CD4-positive, alpha-beta T cell treated with Interleukin-4 for 4 hours (primary cell): ENCODE data around the gene DNASE1L1.

Experiments used
- DNase-seq: peaks from one replicate; pipeline ENCODE4 v3.0.0-alpha.2; 2020

The DNASE1L1 gene

GRCh38 chrX:154365997-154366665, 42.9 kb downstream of the DNASE1L1 start:
- no peak for DNase-seq

GRCh38 chrX:154365052-154365600, 43.9 kb downstream of the DNASE1L1 start:
- DNase-seq, result no peak

- DNase-seq, result no peak
Measured at GRCh38 chrX:154363706-154364439, 45.2 kb downstream of the DNASE1L1 start.

GRCh38 chrX:154362085-154362742, 46.8 kb downstream of the DNASE1L1 start:
- no peak for DNase-seq

- DNase-seq, result no peak
Measured at GRCh38 chrX:154360155-154360713, 48.8 kb downstream of the DNASE1L1 start.

- DNase-seq, result no peak
Measured at GRCh38 chrX:154359362-154360154, 49.5 kb downstream of the DNASE1L1 start.

- DNase-seq, result no peak
Measured at GRCh38 chrX:154358829-154359228, 50.2 kb downstream of the DNASE1L1 start.

- DNase-seq, result no peak
Measured at GRCh38 chrX:154358011-154358410, 51.0 kb downstream of the DNASE1L1 start.

GRCh38 chrX:154357205-154357604, 51.8 kb downstream of the DNASE1L1 start:
- DNase-seq, result no peak

- DNase-seq, result no peak
Measured at GRCh38 chrX:154356596-154356995, 52.5 kb downstream of the DNASE1L1 start.

GRCh38 chrX:154355776-154356140, 53.3 kb downstream of the DNASE1L1 start:
- no peak for DNase-seq

GRCh38 chrX:154355094-154355775, 53.8 kb downstream of the DNASE1L1 start:
- no peak for DNase-seq

GRCh38 chrX:154354516-154354915, 54.5 kb downstream of the DNASE1L1 start:
- DNase-seq, result no peak

- DNase-seq, result no peak
Measured at GRCh38 chrX:154354013-154354412, 55.0 kb downstream of the DNASE1L1 start.

- no peak for DNase-seq
Measured at GRCh38 chrX:154353172-154353843, 55.7 kb downstream of the DNASE1L1 start.

GRCh38 chrX:154352466-154352865, 56.6 kb downstream of the DNASE1L1 start:
- no peak for DNase-seq

GRCh38 chrX:154352012-154352401, 57.0 kb downstream of the DNASE1L1 start:
- DNase-seq, result no peak
